Right lobe of liver (tissue), 4 donors: ENCODE results near the gene RPL12.

ENCODE experiments used
- CTCF ChIP-seq, 4 donors: fragments of 200-600 bp in 3 of 4; fragments of 450-650 bp in 1 of 4; IDR thresholded peaks; one replicate each; pipeline versions ENCODE4 v1.5.1 to v1.8.0; 2016 to 2022; ENCODE audit warnings: antibody characterized with exemption in 4 of 4, mild to moderate bottlenecking in 2 of 4
- POLR2A ChIP-seq: fragments of 450-650 bp; IDR thresholded peaks from one replicate; pipeline ENCODE4 v1.6.1; 2017; ENCODE audit warnings: antibody characterized with exemption, mild to moderate bottlenecking
- donor health status: DM: no; HTN: no; CAD: no.
- donor health status: DM: no; HTN: no; CAD: no.
- donor health status: DM: no; HTN: yes; CAD: no.

GRCh38 chr9:127474592-127474991, 23.4 kb upstream of the RPL12 start:
- TF ChIP-seq CTCF (IDR thresholded peaks at IDR 0.05): no peak
- TF ChIP-seq POLR2A: no peak
